ENCODE data around the gene RND2. TPM values are rescaled to one million over a fixed set of nuclear protein-coding genes. Genes with fewer than 3 reads are reported as not detected.
A peak's percentile ranks its signal among the peaks of the same experiment; 100 is the strongest.

The RND2 gene
- total and polyA plus RNA-seq, 2 of the 13 experiments (the other 11 are each of a cell fraction or from before 2014, with no cell fraction given) = 0.05 to 0.11 TPM

GRCh38 chr17:42980766-42981397, 44.1 kb upstream of the RND2 start (continued):
- TF ChIP-seq, protein P1, sequence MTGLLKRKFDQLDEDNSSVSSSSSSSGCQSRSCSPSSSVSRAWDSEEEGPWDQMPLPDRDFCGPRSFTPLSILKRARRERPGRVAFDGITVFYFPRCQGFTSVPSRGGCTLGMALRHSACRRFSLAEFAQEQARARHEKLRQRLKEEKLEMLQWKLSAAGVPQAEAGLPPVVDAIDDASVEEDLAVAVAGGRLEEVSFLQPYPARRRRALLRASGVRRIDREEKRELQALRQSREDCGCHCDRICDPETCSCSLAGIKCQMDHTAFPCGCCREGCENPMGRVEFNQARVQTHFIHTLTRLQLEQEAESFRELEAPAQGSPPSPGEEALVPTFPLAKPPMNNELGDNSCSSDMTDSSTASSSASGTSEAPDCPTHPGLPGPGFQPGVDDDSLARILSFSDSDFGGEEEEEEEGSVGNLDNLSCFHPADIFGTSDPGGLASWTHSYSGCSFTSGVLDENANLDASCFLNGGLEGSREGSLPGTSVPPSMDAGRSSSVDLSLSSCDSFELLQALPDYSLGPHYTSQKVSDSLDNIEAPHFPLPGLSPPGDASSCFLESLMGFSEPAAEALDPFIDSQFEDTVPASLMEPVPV (CRISPR knock-in tag; IDR thresholded peaks at IDR 0.05) = no peak; the same call in 1 of the 2 replicates
- TF ChIP-seq EED (CRISPR knock-in tag; IDR thresholded peaks at IDR 0.05) (peak; percentile 88), SOX6 (IDR thresholded peaks at IDR 0.05) (no peak), SOX6 (CRISPR knock-in tag; IDR thresholded peaks at IDR 0.05) (no peak; the same call in 1 of the 2 replicates), CBX2 (IDR thresholded peaks at IDR 0.05; ENCODE audit: low read depth, low read length) (no peak), CBX2 (CRISPR knock-in tag; IDR thresholded peaks at IDR 0.05; ENCODE audit: low read depth) (no peak), NR2F1 (CRISPR knock-in tag; IDR thresholded peaks at IDR 0.05) (no peak), RFX3 (CRISPR knock-in tag; IDR thresholded peaks at IDR 0.05) (no peak; the same call in 1 of the 2 replicates), ZNF383 (CRISPR knock-in tag; IDR thresholded peaks at IDR 0.05; ENCODE audit: borderline replicate concordance) (no peak), ZUFSP (CRISPR knock-in tag; IDR thresholded peaks at IDR 0.05; ENCODE audit: borderline replicate concordance) (no peak), ATF3 (CRISPR knock-in tag; IDR thresholded peaks at IDR 0.05) (no peak), DR1 (CRISPR knock-in tag; IDR thresholded peaks at IDR 0.05) (no peak), SALL1 (CRISPR knock-in tag; IDR thresholded peaks at IDR 0.05) (peak; percentile 84), GTF2F1 (IDR thresholded peaks at IDR 0.05; ENCODE audit: low read length) (no peak), AGO1 (IDR thresholded peaks at IDR 0.05; ENCODE audit: low read depth, low read length, poor library complexity, severe bottlenecking) (peak; percentile 65), GTF3A (CRISPR knock-in tag; conservative IDR thresholded peaks at IDR 0.05) (no peak), ISX (CRISPR knock-in tag; conservative IDR thresholded peaks at IDR 0.05) (no peak)
- TF ChIP-seq, protein P2, sequence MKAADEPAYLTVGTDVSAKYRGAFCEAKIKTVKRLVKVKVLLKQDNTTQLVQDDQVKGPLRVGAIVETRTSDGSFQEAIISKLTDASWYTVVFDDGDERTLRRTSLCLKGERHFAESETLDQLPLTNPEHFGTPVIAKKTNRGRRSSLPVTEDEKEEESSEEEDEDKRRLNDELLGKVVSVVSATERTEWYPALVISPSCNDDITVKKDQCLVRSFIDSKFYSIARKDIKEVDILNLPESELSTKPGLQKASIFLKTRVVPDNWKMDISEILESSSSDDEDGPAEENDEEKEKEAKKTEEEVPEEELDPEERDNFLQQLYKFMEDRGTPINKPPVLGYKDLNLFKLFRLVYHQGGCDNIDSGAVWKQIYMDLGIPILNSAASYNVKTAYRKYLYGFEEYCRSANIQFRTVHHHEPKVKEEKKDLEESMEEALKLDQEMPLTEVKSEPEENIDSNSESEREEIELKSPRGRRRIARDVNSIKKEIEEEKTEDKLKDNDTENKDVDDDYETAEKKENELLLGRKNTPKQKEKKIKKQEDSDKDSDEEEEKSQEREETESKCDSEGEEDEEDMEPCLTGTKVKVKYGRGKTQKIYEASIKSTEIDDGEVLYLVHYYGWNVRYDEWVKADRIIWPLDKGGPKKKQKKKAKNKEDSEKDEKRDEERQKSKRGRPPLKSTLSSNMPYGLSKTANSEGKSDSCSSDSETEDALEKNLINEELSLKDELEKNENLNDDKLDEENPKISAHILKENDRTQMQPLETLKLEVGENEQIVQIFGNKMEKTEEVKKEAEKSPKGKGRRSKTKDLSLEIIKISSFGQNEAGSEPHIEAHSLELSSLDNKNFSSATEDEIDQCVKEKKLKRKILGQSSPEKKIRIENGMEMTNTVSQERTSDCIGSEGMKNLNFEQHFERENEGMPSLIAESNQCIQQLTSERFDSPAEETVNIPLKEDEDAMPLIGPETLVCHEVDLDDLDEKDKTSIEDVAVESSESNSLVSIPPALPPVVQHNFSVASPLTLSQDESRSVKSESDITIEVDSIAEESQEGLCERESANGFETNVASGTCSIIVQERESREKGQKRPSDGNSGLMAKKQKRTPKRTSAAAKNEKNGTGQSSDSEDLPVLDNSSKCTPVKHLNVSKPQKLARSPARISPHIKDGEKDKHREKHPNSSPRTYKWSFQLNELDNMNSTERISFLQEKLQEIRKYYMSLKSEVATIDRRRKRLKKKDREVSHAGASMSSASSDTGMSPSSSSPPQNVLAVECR (CRISPR knock-in tag; IDR thresholded peaks at IDR 0.05; ENCODE audit: borderline replicate concordance) = peak; percentile 85
- TF ChIP-seq, protein P3, sequence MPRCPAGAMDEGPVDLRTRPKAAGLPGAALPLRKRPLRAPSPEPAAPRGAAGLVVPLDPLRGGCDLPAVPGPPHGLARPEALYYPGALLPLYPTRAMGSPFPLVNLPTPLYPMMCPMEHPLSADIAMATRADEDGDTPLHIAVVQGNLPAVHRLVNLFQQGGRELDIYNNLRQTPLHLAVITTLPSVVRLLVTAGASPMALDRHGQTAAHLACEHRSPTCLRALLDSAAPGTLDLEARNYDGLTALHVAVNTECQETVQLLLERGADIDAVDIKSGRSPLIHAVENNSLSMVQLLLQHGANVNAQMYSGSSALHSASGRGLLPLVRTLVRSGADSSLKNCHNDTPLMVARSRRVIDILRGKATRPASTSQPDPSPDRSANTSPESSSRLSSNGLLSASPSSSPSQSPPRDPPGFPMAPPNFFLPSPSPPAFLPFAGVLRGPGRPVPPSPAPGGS (CRISPR knock-in tag; IDR thresholded peaks at IDR 0.05) = peak; percentile 94; the same call in 1 of the 2 replicates
- TF ChIP-seq, protein P4, sequence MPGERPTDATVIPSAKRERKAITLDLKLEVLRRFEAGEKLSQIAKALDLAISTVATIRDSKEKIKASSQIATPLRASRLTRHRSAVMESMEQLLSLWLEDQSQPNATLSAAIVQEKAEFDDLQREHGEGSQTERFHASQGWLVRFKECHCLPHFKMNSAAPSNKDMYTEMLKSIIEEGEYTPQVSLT (CRISPR knock-in tag; IDR thresholded peaks at IDR 0.05; ENCODE audit: borderline replicate concordance, low read depth) = no peak

Data from HepG2 (cell line).